Suppressor macrophage treated with lipopolysaccharide for 1 hour (primary cell): Measurements from ENCODE around the gene LNP1.

Experiments used
- DNase-seq, 3 donors: peaks; one replicate each; pipeline ENCODE4 v3.0.0-alpha.2; 2020 to 2022

LNP1 gene

DNA sequence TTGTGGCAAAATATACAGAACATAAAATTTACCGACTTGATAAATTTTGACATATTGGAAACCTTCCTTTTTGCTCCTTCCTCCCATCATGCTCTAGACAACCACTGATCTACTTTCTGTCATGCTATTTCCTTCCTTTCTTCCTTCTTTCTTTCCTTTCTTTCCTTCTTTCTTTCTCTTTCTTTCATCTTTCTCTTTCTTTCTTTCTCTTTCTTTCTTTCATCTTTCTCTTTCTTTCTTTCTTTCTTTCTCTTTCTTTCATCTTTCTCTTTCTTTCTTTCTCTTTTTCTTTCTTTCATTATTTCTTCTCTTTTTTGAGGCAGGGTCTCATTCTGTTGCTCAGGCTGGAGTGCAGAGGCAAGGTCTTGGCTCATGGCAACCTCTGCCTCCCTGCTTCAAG is 82.2 kb downstream of the LNP1 start:
- no peak for DNase-seq

GRCh38 chr3:100486808-100487207 is 85.5 kb downstream of the LNP1 start:
- DNase-seq, result peak in 1 of 3 donors; percentile 9

GRCh38 chr3:100489118-100489517 is 87.8 kb downstream of the LNP1 start:
- DNase-seq, result no peak

- peak; percentile 94 to 98 (median 96) for DNase-seq
These were observed 91.0 kb downstream of the LNP1 start, which contains the start of gene TMEM45A for GRCh38 chr3:100492059-100493006. TMEM45A (plus strand) TSS chr3:100492619; CDS start chr3:100555212, 62,593 bp downstream.

DNA sequence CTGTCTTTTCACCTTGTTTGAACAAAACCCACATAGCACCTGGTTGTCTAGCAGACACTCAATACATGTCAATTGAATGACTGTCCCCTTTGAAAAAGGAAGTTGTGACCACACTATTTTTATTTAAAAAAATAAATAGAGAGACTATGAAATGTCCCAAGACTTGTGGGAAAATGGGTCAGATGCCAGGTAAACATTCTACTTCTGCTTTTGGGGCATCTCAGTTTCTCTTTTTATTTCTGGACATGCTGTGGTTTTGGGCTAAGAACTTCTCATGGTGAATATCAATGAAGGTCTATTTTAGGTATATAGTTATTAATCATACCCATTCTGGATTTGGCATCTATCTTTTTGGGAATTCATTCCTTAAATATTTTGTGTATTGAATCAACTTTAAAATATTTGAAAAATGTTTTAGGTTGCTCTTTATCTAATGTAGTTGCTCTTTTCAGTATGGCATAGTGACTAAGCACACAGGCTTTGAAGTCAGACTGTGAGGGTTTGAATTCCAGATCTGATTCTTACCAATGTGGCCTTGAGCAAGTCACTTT is 95.4 kb downstream of the LNP1 start:
- no peak for DNase-seq

DNA sequence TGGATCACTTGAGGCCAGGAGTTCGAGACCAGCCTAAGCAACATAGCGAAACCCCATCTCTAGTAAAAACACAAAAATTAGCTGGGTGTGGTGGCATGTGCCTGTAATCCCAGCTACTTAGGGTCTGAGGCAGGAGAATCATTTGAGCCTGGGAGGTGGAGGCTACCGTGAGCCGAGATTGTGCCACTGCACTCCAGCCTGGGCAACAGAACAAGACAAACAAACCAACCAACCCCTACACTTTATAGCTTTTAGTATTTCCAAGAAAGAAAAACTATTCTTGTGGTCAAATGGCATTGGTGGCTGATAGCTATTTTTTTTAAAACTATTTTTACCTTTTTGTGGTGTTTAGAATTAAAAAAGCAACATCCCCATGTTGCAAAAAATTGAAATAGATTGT is 98.3 kb downstream of the LNP1 start:
- no peak for DNase-seq

DNA sequence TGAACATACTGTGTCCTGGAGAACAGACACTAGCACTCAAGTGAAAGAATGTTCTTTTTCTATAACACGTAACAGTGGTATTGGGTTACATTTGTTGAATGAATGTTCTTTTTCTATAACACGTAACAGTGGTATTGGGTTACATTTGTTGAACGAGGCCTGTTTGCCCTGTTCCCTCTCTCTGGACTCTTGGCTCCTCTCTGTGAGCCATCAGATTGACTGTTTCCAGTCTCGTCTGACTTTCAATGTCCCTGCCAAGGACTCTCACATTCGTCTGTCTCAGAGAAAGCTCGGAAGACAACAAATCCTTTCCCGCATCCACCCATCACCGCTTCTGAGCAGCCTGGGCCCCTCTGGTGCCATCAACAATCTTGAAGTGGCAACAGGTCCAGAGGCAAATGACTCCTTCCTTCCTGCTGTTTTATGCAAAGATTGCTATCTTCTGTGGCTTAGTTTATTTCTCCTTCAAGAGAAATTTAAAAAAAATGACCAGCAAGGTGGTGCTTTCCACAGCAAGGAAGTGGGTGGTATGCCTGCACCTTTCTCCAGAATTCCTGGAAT is 99.1 kb downstream of the LNP1 start:
- DNase-seq, result no peak

DNA sequence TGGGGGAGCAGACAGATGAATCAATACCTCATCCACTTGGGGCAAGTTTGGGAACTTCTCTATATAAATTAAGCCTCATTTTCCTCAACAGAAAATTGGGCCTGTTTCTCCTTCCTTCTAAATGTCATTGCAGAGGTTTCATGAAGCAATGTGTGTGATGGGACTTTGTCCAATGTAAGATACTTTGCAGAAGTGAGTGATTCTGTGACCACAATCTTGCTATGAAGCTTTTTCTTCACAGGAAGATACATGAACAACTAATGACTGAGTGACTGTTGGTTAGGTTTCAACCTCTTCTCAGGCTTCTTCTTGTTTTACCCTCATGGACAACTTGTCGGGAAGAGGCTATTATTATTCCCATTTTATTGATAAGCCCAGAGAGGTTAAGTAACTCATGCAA is 102.1 kb downstream of the LNP1 start:
- peak in 1 of 3 donors; percentile 14 for DNase-seq
